ENCODE measurements around the gene RAB11FIP3. TPM values are rescaled to one million over a fixed set of nuclear protein-coding genes. Genes with fewer than 3 reads are reported as not detected.

RAB11FIP3 gene
- total RNA-seq, 1 donor = 25.3 TPM

DNA sequence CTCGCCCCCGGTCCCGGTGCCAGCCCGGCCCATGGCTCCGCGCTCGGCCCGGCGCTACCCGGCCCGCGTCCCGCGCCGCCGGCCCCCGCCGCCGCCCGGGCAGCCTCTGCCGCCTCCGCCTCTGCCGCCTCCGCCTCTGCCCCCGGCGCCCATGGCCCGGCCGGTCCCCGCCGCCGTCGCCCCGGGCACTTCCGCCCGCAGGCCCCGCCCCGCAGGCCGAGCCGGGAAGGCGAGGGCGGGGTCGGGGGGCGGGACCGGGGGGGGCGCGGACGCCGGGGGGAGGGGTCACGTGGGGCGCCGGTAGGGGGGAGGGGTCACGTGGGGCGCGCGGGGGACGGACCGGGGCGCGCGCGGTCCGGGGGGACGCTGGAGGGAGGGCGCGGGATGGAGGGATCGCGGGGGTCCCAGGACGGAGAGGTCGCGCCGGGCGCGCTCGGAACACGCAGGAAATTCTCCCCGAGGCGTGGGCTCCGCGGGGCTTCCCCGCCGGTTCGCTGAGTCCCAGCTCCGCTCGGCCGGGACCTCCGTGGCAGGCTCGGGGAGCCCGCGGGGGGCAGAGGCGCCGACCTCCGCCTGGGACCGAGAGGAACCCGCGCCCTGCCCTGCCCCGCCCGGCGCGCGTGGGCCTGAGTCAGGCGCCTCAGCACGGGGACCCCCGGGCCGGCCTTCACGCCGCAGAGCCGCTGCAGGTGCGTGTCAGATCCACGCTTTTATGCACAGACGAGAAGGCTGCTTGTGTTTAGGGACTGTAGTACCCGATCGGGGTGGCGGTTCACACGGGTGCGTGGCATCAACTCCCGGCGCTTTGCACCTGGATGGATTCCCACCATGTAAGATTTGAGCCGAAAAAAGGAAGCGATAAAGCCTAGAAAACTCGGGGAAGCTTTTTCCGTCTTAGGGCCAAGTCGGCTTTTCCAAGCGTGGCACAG is 43.4 kb upstream of the RAB11FIP3 start, which contains the start of gene PGAP6:
TSS of gene PGAP6 (minus strand) at position 190 of the 929 bp plus-strand sequence. CDS start at position 33, 157 bp downstream.
- H3K79me2 ChIP-seq (ENCODE audit: insufficient read depth, low read length) = peaks cover 30% of the 10 kb centered on the region
- H2AFZ ChIP-seq (ENCODE audit: low read length) = peak within 1 kb of the TSS; percentile 74
- H3K27ac ChIP-seq (ENCODE audit: low read depth, low read length) = peak within 1 kb of the TSS; percentile 23
- H3K4me2 ChIP-seq (ENCODE audit: insufficient read depth, low read length) = peak within 1 kb of the TSS; percentile 92
- peaks cover 6% of the 10 kb centered on the region for H3K4me1 ChIP-seq (ENCODE audit: insufficient read depth, low read length)
- DNase-seq (ENCODE audit: insufficient read length, low spot score, missing footprints) = peak; percentile 100
- H3K36me3 ChIP-seq (ENCODE audit: insufficient read depth, low read length) = no peaks in the 10 kb centered on the region
- peak within 1 kb of the TSS; percentile 83 for H3K4me3 ChIP-seq (ENCODE audit: insufficient read depth, low read length)
- H4K20me1 ChIP-seq (ENCODE audit: insufficient read depth, low read length) = peaks cover 15% of the 10 kb centered on the region
- no peaks in the 10 kb centered on the region for H3K27me3 ChIP-seq (ENCODE audit: insufficient read depth, low read length)
- H3K9me3 ChIP-seq (ENCODE audit: low read depth, low read length) = no peaks in the 10 kb centered on the region
- TF ChIP-seq, protein P1, sequence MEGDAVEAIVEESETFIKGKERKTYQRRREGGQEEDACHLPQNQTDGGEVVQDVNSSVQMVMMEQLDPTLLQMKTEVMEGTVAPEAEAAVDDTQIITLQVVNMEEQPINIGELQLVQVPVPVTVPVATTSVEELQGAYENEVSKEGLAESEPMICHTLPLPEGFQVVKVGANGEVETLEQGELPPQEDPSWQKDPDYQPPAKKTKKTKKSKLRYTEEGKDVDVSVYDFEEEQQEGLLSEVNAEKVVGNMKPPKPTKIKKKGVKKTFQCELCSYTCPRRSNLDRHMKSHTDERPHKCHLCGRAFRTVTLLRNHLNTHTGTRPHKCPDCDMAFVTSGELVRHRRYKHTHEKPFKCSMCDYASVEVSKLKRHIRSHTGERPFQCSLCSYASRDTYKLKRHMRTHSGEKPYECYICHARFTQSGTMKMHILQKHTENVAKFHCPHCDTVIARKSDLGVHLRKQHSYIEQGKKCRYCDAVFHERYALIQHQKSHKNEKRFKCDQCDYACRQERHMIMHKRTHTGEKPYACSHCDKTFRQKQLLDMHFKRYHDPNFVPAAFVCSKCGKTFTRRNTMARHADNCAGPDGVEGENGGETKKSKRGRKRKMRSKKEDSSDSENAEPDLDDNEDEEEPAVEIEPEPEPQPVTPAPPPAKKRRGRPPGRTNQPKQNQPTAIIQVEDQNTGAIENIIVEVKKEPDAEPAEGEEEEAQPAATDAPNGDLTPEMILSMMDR (IDR thresholded peaks at IDR 0.05; ENCODE audit: extremely low read depth, low read depth, low read length) = no peak

DNA sequence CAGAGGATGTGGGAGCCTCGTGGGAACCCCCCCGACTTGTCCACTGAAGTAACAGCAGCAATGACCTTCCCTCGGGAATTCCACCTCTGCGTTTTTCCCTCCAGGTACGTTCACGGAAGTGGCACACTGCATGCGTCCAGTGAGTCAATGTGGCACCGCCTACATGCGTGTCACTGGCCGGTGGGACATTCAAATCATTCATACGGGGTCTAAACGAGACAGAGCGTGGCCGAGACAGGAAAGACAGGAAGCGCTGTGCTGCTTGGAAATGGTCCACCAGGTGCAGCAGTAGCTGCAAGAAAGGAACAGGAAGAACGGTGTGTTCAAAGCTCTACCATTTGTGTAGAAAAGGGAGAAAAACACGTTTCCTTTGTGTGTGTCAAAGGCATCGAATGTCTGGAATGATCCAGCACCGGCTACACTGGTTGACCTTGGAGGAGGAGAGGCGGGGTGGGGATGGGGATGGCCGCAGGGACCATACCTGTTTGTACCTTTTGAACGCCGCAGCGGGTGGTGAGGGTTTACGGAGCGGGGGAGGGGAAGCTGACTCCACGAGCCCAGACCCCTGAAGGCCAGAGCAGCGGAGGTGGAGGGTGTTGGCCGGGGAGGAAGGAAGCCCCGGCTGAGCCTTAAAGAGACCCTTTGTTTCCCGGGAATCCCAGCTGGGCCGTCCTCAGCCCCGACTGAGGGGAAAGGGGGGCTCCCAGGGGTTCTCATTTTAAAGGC is 42.0 kb upstream of the RAB11FIP3 start:
- TF ChIP-seq, protein P1 (IDR thresholded peaks at IDR 0.05; ENCODE audit: extremely low read depth, low read depth, low read length) = no peak
- H3K79me2 ChIP-seq (ENCODE audit: insufficient read depth, low read length) = peaks cover 29% of the 10 kb centered on the region
- peaks cover 13% of the 10 kb centered on the region for H3K4me1 ChIP-seq (ENCODE audit: insufficient read depth, low read length)
- no peaks in the 10 kb centered on the region for H3K9me3 ChIP-seq (ENCODE audit: low read depth, low read length)
- H3K4me2 ChIP-seq (ENCODE audit: insufficient read depth, low read length) = peak overlapping the region; percentile 92
- H3K36me3 ChIP-seq (ENCODE audit: insufficient read depth, low read length) = no peaks in the 10 kb centered on the region
- H4K20me1 ChIP-seq (ENCODE audit: insufficient read depth, low read length) = peaks cover 13% of the 10 kb centered on the region
- no peaks in the 10 kb centered on the region for H3K27me3 ChIP-seq (ENCODE audit: insufficient read depth, low read length)
- no peak overlapping the region for H3K27ac ChIP-seq (ENCODE audit: low read depth, low read length)
- no peak overlapping the region for H2AFZ ChIP-seq (ENCODE audit: low read length)
- no peak for DNase-seq (ENCODE audit: insufficient read length, low spot score, missing footprints)
- no peak overlapping the region for H3K4me3 ChIP-seq (ENCODE audit: insufficient read depth, low read length)

DNA sequence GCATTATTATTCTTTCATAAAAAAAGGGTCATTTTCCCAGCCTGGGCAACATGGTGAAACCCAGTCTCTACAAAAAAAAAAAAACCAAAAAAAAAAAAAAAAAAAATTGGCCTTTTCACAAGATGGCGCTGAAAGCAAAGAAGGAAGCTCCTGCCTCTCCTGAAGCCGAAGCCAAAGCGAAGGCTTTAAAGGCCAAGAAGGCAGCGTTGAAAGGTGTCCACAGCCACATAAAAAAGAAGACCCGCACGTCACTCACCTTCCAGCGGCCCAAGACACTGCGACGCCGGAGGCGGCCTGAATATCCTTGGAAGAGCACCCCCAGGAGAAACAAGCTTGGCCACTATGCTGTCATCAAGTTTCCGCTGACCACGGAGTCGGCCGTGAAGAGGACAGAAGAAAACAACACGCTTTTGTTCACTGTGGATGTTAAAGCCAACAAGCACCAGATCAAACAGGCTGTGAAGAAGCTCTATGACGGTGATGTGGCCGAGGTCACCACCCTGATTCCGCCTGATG is 38.8 kb upstream of the RAB11FIP3 start:
- Histone ChIP-seq H3K27ac (ENCODE audit: low read depth, low read length) (no peak overlapping the region), H3K27me3 (ENCODE audit: insufficient read depth, low read length) (no peaks in the 10 kb centered on the region), H2AFZ (ENCODE audit: low read length) (peak overlapping the region; percentile 99), H3K4me3 (ENCODE audit: insufficient read depth, low read length) (peak overlapping the region; percentile 53), H4K20me1 (ENCODE audit: insufficient read depth, low read length) (no peaks in the 10 kb centered on the region), H3K4me1 (ENCODE audit: insufficient read depth, low read length) (peaks cover 13% of the 10 kb centered on the region), H3K9me3 (ENCODE audit: low read depth, low read length) (no peaks in the 10 kb centered on the region), H3K36me3 (ENCODE audit: insufficient read depth, low read length) (no peaks in the 10 kb centered on the region), H3K79me2 (ENCODE audit: insufficient read depth, low read length) (no peaks in the 10 kb centered on the region), H3K4me2 (ENCODE audit: insufficient read depth, low read length) (peak overlapping the region; percentile 65)
- TF ChIP-seq, protein P1 (IDR thresholded peaks at IDR 0.05; ENCODE audit: extremely low read depth, low read depth, low read length) = peak; percentile 15
- DNase-seq (ENCODE audit: insufficient read length, low spot score, missing footprints) = no peak

Measured in osteoblast (primary cell).